NCI-H82 treated with DMSO at 0.1 percent for 48 hours (cell line): ENCODE data around the gene CENPP.

Experiments
- DNase-seq: peaks from one replicate; lab custom pipeline; 2025; ENCODE audit not compliant: unreplicated experiment; lab: John Stamatoyannopoulos, UW

Gene CENPP

DNA sequence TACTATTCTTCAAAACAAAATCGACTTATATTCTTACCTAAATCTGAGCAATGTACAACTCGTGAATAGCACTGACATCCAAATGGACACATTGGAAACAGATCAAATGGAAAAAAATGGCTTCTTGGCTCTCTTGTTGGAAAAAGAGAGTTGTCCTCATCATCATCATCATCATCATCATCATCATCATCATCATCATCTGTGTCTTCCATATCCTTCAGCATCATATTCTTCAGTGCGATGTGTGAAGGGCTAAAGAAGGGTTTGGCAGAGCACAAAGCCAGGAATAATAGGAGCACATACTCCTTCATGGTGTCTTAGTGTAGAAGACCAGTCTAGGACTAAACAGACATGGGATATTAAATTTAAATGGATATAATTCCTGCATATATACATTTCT lies 148.8 kb downstream of the CENPP start:
- no peak for DNase-seq

DNA sequence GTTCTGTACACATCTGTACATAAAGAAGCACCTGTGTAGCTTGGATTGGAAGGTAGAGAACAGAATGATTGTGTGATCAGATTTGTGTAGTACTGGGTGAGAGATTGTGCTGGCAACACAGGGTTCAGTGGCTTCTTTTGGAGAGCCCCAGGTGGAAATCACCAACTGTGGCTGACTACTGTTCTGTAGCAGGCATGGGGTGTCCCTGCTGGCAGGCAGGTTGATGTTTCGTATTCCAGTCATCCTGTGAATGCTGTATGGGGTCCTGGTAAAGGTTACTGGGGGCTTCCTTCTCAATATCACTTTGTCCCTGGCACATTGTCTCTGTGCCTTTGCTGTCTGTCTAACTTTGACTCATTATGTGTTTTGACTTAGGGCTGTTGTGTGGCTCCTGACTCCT lies 151.2 kb downstream of the CENPP start:
- DNase-seq, result no peak

DNA sequence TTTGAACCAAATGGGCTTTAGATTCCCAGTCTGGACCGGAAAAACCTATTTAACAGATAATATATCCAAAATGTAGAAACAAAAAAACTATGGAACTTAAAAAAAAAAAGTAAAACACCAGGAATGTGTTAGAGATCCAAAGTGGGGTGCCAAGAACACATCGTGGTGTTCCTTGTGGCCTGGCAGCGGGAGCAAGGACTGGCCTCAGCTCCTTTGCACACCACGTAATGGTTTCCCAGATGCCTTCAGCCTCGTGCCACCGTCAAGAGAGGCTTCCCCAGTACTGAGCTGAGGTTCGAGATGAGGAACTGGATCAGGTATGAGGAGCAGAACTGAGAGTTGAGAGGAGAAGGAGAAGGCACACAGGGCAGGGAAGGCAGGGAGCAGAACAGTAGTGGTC lies 153.0 kb downstream of the CENPP start:
- DNase-seq, result no peak

DNA sequence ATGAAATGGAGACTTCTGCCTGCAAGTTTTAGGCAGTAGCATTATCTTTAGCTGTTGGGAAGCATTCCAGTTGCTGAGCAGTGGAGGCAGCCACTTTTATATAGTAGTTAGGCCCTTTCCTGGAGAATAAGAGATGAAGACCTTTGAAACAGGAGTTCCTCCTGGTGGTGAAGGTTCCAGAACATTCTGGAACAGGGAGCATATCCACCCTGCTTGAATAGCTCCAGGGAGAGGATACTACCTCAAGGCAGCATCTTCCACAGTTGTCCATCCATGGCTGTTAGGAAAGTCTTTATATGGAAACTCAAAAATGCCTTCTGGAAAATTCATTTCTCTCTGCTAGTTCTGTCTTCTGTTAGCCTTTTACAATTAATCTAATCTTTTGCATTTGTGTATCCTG lies 153.6 kb downstream of the CENPP start:
- no peak for DNase-seq

DNA sequence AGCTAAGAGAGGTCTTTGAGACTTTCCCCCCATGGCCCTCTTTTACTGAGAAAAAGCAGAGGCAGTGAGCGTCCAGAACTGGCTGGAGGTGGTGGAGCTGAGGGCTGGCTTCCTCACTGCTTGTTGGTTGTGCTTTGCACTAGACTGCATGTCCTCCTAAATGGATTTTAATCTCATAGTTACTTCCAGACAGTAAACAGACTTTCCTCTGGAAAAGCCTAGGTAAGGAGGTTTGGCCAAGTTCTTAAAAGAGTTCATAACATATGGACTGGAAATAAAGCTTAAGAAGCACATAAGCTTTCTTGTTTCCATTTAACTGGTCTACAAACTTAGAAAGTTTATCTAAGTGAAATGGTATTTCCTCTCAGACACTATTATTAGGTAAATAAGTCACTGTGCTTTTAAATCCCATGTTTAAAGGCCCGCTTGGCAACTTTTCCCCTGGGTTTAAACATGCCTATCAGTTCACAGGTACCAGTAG lies 154.6 kb downstream of the CENPP start:
- peak; percentile 37 for DNase-seq

DNA sequence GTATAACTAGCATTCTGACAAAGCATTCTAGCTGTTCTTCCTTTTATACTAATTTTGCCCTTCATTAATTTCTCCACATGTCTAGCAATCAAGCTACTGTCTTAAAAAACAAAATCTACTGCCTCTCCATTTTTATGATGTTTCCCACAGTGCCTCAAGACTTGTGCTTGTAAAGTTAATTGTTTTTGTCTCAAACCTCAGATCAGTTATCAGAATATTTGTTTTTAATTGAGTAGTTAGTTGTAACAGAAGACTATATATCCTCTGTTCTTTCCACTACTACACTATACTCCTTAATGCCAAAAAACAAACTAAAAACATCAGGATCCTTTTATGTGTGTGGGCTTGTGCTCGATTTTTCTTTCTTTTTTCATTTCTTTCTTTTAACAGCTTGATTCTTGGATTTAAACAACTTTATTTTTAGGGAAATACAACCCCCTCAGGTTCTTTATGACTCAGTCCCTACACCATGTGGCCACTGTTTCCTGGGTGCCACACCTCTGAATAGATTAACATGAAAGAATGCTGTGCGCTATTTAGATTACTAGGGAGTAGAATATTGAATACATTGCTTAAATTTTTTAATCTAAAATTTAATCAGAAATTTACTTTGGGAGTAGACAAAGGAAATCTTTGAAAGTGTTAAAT lies 155.4 kb downstream of the CENPP start:
- DNase-seq, result no peak

DNA sequence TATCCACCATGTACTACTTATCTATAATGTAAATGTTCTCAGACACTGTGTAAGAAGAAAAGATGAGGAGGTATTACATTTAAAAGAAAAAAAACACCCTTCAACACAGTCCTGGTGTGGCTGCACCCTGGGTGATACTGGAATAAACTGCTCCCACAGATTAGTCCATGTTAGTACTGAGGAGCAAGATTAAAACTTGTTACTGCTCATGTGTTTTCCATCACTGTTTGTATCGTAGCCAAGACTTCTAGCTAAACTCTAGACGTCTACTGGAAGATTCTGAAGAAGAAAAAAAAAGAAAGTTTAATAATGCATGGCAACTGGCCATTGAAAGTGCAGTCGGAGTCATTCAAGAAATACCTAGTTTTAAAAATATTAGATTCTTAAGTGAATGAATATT lies 156.6 kb downstream of the CENPP start, which contains the start of gene ASPN:
Gene ASPN, minus strand, starts transcription at position 178 of the 400 bp plus-strand sequence.
- no peak for DNase-seq

DNA sequence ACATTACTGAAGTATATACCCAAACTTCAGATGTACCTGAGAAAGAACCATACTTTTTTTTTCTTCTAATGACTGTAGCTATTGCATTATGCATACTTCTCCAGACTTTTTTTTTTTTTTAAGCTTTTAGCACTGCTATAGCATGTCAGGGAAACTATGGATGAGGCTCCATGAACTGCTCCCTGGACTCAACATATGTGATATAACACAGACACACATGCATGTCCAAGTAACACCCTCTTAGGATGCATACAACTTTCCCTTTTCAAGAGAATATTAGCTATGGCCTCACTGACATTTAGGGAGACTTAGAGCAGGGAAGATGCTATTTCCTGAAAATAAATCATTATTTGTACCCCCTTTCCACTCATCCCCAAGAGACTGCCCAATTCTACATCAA lies 157.1 kb downstream of the CENPP start:
- DNase-seq, result no peak

DNA sequence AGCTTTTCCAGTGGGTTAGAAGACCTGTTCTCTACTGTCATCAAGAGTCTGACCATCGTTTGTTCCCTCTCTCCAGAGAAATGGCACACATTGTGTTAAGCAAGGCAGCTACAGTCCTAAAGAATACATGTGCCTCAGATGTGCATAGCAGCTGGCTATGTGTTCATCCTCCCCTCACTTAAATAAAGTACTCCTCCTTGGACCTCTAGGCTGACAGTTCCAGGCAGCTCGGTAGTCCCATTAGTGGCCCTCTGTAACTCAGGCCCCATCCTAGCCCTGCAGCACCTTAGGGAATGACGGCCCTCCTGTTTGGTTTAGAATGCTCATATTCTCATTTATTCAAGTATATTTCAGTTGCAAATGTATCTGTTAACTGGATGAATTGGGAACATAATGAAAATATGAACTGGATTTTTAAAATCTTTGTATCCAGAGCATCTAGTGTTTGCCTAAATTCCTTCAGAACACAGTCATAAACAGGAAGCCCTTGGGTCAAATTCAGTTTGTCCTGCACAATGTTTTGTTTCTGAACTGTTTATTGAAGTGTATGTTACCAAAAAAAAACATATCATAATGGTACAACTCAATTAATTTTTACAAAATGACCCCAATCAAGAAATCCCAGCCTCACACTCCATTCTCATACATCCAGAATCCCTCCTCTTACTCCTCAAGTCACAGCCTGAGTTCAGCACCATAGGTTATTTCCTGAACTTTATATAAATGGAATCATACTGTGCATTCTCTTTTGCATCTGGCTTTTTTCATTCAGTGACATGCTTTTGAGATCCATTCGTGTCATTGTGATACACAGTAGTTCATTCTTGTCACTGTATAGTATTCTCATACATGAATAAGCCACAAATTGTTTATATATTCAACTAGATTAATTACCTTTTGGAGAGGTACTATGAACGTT lies 158.1 kb downstream of the CENPP start:
- no peak for DNase-seq

DNA sequence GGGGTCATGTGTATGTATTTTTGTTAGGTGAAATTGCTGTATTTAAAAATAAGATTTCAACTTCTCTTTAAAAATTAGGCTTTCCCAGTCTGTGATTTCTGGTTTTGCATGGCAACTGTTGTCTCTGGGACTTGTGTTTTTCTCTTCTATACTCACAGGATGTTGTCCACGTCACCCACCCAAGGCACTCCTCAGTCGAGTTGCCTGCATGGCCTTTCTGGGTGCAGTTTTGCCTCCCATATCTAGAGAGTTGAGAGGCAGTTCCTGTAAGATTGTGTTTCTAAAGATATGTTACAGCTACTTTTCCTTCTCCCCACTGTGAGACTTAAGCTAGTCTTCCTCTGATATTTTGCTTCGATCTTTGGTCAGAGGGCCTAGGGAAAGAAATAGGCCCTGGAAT lies 158.8 kb downstream of the CENPP start:
- DNase-seq, result no peak

DNA sequence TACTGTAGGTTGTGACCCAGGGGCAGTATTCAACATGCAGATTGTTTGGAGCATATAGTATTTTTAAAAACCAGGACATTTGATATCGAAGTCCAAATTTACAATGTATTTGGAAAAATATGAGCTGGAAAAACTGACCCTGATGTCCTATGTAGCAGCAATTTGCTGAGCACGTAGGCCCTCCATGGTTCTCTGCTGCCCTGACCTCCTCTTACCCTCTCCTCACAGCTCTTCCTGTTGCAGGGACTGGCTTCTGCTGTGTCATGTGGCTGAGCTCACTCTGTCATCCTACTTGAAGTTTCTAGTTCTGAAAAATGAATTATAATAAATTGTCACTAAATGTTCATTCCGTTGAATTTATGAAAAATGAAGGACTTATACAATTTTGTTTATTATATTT lies 160.6 kb downstream of the CENPP start:
- no peak for DNase-seq

DNA sequence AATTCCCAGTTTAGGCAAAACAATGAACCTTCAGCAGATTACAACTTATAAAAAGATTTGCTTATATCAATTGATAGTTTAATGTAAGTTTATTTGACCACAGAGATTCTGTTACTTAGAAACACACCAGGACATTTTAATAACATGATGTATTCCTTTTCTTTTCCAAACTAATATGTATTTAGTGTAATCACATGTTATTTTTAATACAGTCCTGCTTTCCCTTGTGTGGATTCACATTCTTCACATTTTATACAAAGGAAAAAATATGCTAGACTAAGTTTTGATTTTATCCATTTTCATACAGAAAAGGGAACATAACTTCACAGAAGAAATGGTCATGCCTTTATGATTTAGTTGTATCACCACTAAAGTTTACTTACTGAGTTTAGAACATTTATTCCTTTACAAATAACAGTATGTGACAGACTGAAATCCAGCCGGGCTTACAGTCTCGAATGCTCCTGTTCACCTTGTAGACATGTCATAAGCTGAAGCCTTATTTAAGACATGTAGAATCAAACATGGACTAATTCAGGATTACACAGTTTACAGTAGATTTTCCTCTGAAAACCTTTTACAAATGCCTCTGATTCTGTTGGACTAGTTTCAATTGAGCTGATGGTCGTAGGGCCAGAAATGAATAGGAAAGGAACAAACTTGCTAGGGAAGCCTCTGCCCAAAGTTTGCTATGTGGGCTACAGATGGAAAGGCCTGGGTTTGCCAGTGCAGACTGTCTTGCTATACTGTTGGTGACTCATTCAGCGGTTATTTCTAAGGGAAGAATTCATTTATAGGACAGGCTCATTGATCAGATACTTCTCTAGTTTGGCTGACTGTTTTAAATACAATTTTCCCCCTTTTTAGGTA lies 163.2 kb downstream of the CENPP start:
- no peak for DNase-seq

DNA sequence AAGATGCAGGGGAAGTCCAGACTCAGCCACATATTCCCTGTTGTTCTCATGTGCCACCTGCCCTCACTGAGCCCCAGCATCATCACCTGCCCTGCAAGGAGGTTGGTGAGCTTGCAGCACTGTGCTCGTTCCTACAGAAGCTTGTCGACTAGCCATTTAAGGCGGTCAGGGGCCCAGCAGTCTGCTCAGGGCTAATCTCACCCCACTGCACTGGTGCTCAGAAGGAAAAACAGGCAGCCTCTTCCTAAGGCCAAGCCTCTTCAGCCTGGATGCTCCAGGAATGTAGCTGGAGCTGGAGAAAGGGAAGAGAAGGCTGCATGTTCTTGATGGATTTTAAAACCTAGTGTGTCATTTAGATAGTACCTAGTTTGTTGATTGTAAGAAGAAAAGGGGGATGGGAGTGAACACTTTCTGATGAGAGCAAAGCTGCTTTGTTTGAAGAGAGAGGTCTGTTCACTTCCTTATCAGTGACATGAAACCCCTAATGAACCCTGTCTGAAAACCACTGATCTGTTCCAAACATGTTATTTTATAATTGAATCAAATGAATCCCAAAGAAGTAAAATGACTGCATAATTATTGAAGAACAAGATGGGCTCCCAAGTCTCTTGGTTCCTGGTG lies 167.1 kb downstream of the CENPP start:
- no peak for DNase-seq

DNA sequence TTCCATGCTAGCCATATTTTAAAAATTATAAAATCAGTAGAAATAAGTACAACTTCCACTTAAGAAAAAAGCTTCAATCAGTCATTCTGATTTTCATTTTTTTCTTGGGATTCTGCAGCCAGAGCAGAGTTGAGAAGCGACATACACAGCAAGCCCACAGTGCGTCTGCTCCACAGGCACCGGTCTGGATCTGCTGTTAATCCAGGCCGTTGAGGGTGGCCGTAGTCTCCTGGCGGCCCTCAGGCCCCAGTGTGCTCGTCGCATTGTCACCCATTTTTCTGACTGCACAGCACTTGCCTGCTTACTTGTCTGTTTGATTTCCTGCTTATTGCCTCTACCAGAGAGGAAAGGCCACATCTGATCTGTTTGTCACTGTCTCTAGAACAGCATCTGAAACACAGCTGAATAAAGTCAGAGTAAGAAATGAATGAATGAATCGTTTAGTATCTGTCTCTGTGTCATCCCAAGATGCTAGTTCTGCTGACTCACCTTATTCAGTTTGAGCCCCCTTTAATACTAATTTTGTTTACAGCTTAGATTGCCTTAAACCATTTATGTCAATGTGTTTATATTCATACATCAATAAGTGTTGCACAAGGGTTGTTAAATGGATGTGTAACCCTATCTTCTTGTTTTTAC lies 168.1 kb downstream of the CENPP start:
- no peak for DNase-seq

DNA sequence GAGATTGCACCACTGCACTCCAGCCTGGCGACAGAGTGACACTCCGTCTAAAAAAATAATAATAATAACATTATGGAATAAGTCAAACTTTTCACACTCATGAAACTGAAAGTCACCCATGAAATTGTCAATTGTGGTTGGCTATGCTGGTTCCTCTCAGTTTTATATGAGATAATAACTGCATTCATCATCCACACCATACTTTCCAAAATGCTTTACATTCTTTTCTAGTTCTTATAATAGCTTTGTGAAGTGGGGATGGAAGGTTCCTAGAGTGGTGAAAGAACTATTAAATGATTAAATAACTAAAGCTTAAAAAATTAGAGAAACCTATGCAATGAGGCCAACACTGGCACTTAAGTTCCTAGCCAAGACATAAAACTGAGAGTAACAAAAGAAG lies 169.1 kb downstream of the CENPP start:
- DNase-seq, result no peak

DNA sequence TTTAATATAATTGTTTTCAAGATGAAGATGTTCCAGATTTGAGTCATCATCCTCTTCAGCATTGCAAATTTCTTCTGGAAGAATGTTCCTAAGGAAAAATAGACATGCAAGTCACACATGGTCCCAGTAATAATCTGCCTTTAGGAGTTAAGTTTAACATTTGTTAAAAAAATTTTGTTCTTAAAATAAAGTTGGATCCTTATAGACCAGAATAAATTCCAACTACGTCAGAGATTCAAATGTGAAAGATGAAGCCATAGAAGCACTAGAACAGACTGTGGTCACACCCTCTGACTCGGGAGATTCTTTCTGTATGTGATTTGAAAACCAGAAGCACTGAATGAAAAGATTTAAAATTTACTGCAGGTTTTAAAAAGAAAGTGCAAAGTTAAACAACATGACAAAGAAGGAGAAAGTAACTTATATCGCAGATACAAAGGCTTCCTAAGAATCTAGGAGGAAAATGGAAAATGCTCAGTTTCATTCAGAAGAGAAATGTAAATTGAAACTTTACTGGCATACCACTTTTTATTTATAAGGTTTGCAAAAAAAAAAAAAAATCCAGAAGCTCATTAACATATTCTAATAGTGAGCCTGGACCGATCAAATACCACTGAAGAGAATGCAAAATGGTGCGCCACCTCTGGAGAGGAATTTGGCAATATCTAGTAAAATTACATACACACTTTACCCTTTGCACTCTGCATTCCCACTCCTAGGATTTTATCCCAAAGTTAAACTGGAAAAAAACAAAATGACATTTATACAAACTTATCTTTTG lies 170.8 kb downstream of the CENPP start:
- no peak for DNase-seq

DNA sequence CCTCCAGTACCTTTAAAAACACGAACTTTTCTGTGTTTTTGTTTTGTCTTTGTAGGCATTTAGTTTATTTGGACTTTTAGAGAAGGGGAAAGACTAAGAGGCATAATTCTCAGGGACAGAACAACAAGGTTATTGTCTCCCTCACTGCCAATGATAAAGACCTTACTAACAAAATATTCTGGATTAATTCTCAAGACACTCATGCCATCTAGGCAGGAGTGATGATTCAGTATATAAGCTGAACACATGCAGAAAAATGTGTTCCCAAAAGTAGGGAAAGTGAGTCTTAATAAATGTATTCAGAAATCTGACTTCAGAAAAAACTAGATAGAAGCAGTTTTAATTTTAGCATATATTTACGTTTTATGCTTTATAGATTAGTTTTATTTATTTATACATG lies 173.9 kb downstream of the CENPP start:
- no peak for DNase-seq

DNA sequence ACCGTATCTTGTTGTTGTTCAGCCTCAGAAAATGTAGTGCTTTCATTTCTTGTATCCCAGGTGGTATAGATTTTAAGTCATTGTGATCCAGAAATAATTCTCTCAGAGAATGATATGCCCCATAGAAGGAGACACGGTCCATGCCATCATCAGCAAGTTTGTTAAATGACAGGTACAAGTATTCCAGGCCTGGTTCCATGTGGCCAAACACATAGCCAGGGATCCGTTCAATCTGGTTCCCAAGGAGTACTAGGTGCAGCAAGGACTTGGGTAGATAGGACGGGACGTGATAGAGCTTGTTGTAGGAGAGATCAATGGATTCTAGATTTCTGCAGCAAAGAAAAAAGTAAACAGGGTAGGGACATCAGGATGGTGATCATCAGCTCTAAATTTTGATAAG lies 175.0 kb downstream of the CENPP start:
- DNase-seq, result no peak

DNA sequence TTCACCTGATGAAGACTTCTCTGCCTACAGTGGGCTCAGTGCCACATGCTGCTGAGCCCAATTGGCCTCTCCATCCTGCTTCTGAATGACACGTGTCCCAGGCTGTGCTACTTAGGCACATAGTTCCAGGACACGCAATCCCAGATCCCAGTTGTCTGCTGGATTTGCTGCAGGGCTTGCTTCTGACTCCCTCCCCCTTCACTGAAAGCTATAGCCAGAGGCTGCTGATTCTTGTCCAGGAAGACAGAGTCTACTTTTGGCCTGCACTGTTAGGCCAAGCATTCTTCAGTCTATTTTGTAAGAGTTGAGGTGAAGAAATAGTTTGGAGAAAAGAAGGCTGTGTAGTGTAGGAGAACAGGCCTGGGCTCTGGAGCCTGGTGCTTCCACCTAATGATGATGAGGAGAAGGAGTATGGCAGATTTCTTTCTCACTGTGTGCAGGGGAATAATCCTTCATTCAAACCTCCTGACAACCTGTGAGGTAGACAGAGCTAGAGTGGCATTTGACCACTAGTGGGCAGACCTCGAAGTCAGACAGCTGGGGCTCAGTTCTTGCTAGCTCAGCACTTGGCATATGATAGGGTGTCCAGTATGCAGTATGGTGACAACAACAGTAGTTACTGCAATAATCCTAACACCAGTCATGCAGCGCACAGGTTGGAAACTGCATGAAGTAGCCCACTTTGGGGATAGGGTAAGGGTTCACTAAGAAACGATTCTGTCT lies 176.1 kb downstream of the CENPP start:
- no peak for DNase-seq
